Ascending aorta (tissue), 2 donors: Measurements from ENCODE around the gene MAP2K4. TPM values are rescaled to one million over a fixed set of nuclear protein-coding genes. Genes with fewer than 3 reads are reported as not detected.

Experiments used
- DNase-seq, 2 donors: peaks; one replicate each; pipeline ENCODE4 v3.0.0-alpha.2; 2019; ENCODE audit warnings: low spot score in 2 of 2
- H3K27ac ChIP-seq, 2 donors: fragments of 200-600 bp; sonication (generic); one replicate each; pipeline ENCODE4 v1.5.1; 2016 to 2017; ENCODE audit warnings: mild to moderate bottlenecking in 1 of 2
- H3K27me3 ChIP-seq: fragments of 200-600 bp; sonication (generic); one replicate; pipeline ENCODE4 v1.5.1; 2017
- H3K36me3 ChIP-seq, 2 donors: fragments of 200-600 bp; sonication (generic); one replicate each; pipeline ENCODE4 v1.5.1; 2016
- H3K4me1 ChIP-seq, 2 donors: fragments of 200-600 bp; sonication (generic); one replicate each; pipeline ENCODE4 v1.5.1; 2016 to 2017; ENCODE audit warnings: mild to moderate bottlenecking in 1 of 2
- H3K4me3 ChIP-seq, 2 donors: fragments of 200-600 bp; sonication (generic); one replicate each; pipeline ENCODE4 v1.5.1; 2016 to 2017; ENCODE audit warnings: mild to moderate bottlenecking in 1 of 2
- H3K9me3 ChIP-seq, 2 donors: fragments of 200-600 bp; sonication (generic); one replicate each; pipeline ENCODE4 v1.5.1; 2016
- intact Hi-C: fragments of 100-400 bp; cut with DNase I; formaldehyde crosslinking; loops from one replicate; pipeline ENCODE4 v1.15.1; 2023
- total RNA-seq: library from RNA; depleted of rRNA; stranded (reverse); fragments of >200 nt; gene quantifications from one replicate; pipeline ENCODE4 v1.1.0, GENCODE V29; 2016
- TF ChIP-seq, protein P1 (sequence below), 3 experiments: fragments of 200-600 bp in 2 of 3; fragments of 450-650 bp in 1 of 3; sonication (generic) in 2 of 3; IDR thresholded peaks; one replicate each; pipeline ENCODE4 v1.5.1; 2016 to 2019; ENCODE audit warnings: antibody characterized with exemption in 3 of 3, mild to moderate bottlenecking in 1 of 3, moderate library complexity in 1 of 3

MAP2K4 gene
- total RNA-seq, 1 donor from 2014 or later, result 54.5 TPM

DNA sequence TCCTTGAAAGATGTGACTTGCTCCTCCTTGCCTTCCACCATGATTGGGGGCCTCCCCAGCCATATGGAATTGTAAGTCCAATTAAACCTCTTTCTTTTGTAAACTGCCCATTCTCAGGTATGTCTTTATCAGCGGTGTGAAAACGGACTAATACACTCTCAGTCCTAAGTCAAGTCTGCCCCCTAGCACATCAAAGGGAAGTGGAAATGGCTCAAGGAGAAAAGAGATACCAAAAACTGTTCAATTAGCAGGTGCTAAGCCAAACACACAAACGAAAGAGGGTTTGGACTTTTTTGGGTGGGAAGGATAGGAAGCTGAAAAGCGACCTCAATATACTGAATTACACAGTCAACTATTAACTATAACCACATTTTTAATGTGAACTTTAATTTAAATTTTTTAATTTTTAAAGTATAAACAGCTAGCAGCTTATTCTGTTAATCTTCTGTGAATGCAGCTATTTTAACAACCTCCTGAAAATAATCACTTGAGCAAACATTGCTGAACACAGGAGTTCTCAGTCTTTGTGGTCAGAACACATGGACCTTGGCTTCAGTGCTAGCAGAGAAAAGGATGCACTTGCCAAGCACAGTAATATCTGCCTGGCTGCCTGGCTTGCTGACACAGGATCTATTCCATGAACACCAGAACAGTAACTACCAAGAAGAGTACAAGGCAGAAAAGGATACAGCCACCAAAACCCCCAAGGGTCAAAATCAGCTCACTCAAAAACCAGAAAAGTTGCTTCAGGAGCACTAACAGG is 34.3 kb upstream of the MAP2K4 start:
- no peak overlapping the region for H3K4me3 ChIP-seq
- no peaks in the 10 kb centered on the region for H3K9me3 ChIP-seq
- TF ChIP-seq, protein P1, sequence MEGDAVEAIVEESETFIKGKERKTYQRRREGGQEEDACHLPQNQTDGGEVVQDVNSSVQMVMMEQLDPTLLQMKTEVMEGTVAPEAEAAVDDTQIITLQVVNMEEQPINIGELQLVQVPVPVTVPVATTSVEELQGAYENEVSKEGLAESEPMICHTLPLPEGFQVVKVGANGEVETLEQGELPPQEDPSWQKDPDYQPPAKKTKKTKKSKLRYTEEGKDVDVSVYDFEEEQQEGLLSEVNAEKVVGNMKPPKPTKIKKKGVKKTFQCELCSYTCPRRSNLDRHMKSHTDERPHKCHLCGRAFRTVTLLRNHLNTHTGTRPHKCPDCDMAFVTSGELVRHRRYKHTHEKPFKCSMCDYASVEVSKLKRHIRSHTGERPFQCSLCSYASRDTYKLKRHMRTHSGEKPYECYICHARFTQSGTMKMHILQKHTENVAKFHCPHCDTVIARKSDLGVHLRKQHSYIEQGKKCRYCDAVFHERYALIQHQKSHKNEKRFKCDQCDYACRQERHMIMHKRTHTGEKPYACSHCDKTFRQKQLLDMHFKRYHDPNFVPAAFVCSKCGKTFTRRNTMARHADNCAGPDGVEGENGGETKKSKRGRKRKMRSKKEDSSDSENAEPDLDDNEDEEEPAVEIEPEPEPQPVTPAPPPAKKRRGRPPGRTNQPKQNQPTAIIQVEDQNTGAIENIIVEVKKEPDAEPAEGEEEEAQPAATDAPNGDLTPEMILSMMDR (IDR thresholded peaks at IDR 0.05), result no peak
- peaks cover 0 to 4% of the 10 kb centered on the region in 2 donors for H3K4me1 ChIP-seq
- no peak for DNase-seq
- peaks cover 12 to 51% of the 10 kb centered on the region in 2 donors for H3K36me3 ChIP-seq
- H3K27me3 ChIP-seq, result no peaks in the 10 kb centered on the region
- peak overlapping the region in 1 of 2 donors; percentile 41 for H3K27ac ChIP-seq
- intact Hi-C loops, result no loop called here

DNA sequence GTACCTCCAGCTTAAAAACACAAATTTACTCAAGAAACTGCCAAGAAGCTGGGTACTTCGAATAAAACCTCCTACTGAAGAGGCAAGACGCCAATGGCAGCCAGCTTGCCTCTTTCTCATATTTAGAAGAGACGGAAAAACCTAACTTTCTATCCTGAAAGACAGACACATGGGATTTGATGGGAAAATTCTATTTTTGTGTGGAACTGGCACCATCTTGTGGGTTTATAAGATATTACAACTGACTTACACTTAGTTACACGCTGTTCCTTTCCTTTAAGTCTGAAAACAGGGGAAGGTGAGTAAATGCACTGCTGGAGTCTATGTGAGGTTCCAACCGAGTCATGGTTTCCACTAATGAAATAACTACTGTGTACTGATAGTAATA is 33.7 kb upstream of the MAP2K4 start:
- intact Hi-C loops, result no loop called here
- Histone ChIP-seq H3K36me3 (peaks cover 12 to 54% of the 10 kb centered on the region in 2 donors), H3K4me1 (peaks cover 0 to 4% of the 10 kb centered on the region in 2 donors), H3K27ac (peak overlapping the region in 1 of 2 donors; percentile 41), H3K4me3 (no peak overlapping the region), H3K9me3 (no peaks in the 10 kb centered on the region), H3K27me3 (no peaks in the 10 kb centered on the region)
- DNase-seq, result no peak
- TF ChIP-seq, protein P1 (IDR thresholded peaks at IDR 0.05), result peak in 2 of 3 experiments; percentile 48 to 65

DNA sequence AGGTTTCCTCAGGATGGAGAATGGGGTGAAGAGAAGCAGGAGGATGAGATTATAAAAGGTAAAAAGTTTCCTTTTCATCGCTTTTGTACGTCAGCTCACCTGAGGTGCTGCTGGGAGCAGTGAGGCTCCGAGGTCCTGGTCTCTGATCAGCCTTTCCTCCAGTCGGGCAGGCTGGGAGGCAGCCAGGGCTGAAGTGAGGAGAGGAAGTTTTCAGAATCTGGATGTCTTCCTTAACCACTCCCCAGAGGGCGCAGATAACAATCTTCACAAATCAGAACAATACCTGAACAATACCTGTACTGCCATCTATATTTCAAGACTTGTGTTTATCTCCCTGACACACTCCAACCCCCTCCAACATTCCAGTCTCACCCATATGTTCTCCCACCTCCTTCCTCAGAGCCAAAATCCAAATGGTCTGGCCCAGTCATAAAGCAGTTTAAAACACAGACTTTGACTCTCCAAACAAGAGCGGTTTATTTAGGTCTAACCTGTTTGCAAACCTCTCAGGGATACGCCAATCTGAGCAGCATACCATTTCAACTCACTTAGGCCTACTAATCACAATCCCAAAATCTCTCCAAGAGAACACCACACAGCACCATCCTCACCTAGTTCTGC is 30.2 kb upstream of the MAP2K4 start:
- TF ChIP-seq, protein P1 (IDR thresholded peaks at IDR 0.05), result no peak
- no peak for DNase-seq
- no peak overlapping the region for H3K27ac ChIP-seq
- no peaks in the 10 kb centered on the region for H3K9me3 ChIP-seq
- H3K4me3 ChIP-seq, result no peak overlapping the region
- no peaks in the 10 kb centered on the region for H3K27me3 ChIP-seq
- peaks cover 0 to 4% of the 10 kb centered on the region in 2 donors for H3K4me1 ChIP-seq
- peaks cover 21 to 41% of the 10 kb centered on the region in 2 donors for H3K36me3 ChIP-seq
- intact Hi-C loops, result no loop called here

DNA sequence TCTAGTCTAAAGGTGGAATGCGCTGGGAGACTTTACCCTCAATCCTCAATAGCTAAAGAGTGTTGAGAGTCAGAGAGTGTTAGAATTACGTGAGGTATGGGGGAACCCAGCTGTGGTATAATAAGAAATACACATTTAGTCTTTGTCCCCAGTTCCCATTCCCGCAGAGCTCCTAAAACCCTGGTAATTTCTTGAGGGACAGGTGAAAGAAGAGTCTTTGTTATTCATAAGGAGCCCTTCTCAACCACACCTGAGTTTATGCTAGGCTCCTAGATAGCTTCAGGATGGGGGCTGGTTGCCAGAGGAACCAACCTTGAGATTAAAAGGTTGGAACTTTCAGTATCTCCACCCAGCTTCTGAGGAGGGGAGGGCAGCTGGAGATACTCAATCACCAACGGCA is 29.2 kb upstream of the MAP2K4 start:
- intact Hi-C loops, result no loop called here
- H3K4me1 ChIP-seq, result peaks cover 0 to 10% of the 10 kb centered on the region in 2 donors
- TF ChIP-seq, protein P1 (IDR thresholded peaks at IDR 0.05), result no peak
- H3K4me3 ChIP-seq, result no peak overlapping the region
- H3K27me3 ChIP-seq, result no peaks in the 10 kb centered on the region
- no peak overlapping the region for H3K27ac ChIP-seq
- no peak for DNase-seq
- H3K36me3 ChIP-seq, result peaks cover 21 to 41% of the 10 kb centered on the region in 2 donors
- no peaks in the 10 kb centered on the region for H3K9me3 ChIP-seq

DNA sequence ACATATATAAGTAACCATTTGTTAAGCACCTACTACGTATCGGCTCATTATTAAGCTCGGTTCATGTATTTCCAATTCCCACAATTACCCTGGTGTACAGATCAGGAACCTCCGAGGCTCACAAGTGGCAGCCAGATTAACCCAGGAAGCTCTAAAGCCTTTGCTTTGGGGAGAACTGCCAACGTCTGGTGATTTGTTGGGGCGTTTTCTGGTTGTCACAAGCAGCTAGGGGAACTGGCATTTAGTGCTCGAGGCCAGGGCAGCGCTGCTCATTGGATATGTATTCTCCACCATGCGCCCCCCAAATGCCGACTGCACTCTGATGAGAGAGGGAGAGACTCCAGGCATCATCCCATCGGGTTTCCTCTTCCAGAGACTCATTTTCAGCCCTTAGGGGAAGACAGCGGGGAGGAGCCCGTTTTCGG is 23.9 kb upstream of the MAP2K4 start:
- H3K9me3 ChIP-seq, result no peaks in the 10 kb centered on the region
- peak in 1 of 2 donors; percentile 65 for DNase-seq
- peaks cover 0 to 8% of the 10 kb centered on the region in 2 donors for H3K4me1 ChIP-seq
- no peaks in the 10 kb centered on the region for H3K27me3 ChIP-seq
- H3K36me3 ChIP-seq, result peaks cover 8 to 12% of the 10 kb centered on the region in 2 donors
- peak overlapping the region; percentile 71 to 97 for H3K4me3 ChIP-seq
- TF ChIP-seq, protein P1 (IDR thresholded peaks at IDR 0.05), result peak in 1 of 3 experiments; percentile 18
- intact Hi-C loops, result loop anchor here (1.0 kb wide), 2 partner anchors 24 to 1022 kb away; partner anchors contain the start of genes ELAC2 and MAP2K4
- peak overlapping the region; percentile 87 to 88 for H3K27ac ChIP-seq
